HepG2 (cell line): ENCODE results near the gene SIK2. TPM values are rescaled to one million over a fixed set of nuclear protein-coding genes. Genes with fewer than 3 reads are reported as not detected.

Source experiments
- ATAC-seq: fragments of 200-7000 bp; cut with Tn5 transposase; 3 replicates; pipeline ENCODE4 v1.9.1; 2020; ENCODE audit warnings: mild to moderate bottlenecking, moderate library complexity
- BruUV-seq: library from RNA; stranded (reverse); fragments of 400-500 nt; replicated peaks from 2 replicates; lab custom pipeline; 2021; lab: Mats Ljungman, UMichigan
- CTCF ChIA-PET: fragments of 300-600 bp; formaldehyde crosslinking; extraction: SDS; loops from one replicate; lab custom pipeline; 2021; ENCODE audit warnings: low total read pairs, inconsistent platforms, low intra/inter-chr PET ratio; lab: Yijun Ruan, JAX
- POLR2A ChIA-PET: fragments of 350-600 bp; sonication (Branson Sonifier 250); formaldehyde crosslinking; loops from one replicate; lab custom pipeline; 2020; ENCODE audit warnings: antibody characterized with exemption, inconsistent platforms; lab: Yijun Ruan, JAX
- DNase-seq: peaks from one replicate; pipeline ENCODE4 v3.0.0-alpha.2; 2015; ENCODE audit warnings: low spot score
- FAIRE-seq: peaks from 3 replicates; lab custom pipeline; 2011; peaks lifted over from hg19 to GRCh38; lab: Jason Lieb, UNC
- H2AFZ ChIP-seq: one replicate; pipeline ENCODE4 v1.6.1; 2011; ENCODE audit warnings: low read length, inconsistent platforms
- H3K27ac ChIP-seq: fragments of 300-600 bp; 3 replicates; pipeline ENCODE4 v1.8.0; 2011; ENCODE audit warnings: mixed run types, mild to moderate bottlenecking, mixed read lengths, low read length, inconsistent platforms; ENCODE audit not compliant: insufficient read depth; ENCODE audit errors: extremely low read length
- H3K27me3 ChIP-seq, 2 experiments: fragments of 200-600 bp in 1 of 2; 2 replicates in 1 of 2; 3 replicates in 1 of 2; pipeline versions ENCODE4 v1.6.0 to v1.8.0; 2011; ENCODE audit warnings: low read length in 2 of 2, mild to moderate bottlenecking in 2 of 2, moderate library complexity in 2 of 2, inconsistent platforms in 1 of 2; ENCODE audit not compliant: insufficient read depth in 2 of 2, control insufficient read depth in 1 of 2
- H3K36me3 ChIP-seq, 2 experiments: fragments of 200-600 bp in 1 of 2; replicated peaks in 1 of 2; 2 replicates in 1 of 2; 3 replicates in 1 of 2; pipeline versions ENCODE4 v1.5.1 to v1.8.0; 2011; ENCODE audit warnings: low read length in 2 of 2, inconsistent platforms in 1 of 2; ENCODE audit not compliant: insufficient read depth in 2 of 2, control insufficient read depth in 1 of 2
- H3K4me1 ChIP-seq: 2 replicates; pipeline ENCODE4 v1.5.1; 2012; ENCODE audit warnings: low read length, inconsistent platforms; ENCODE audit not compliant: insufficient read depth
- H3K4me2 ChIP-seq: 2 replicates; pipeline ENCODE4 v1.6.0; 2011; ENCODE audit warnings: low read depth, low read length, inconsistent platforms
- H3K4me3 ChIP-seq, 3 experiments: fragments of 200-600 bp in 1 of 3; sonication (generic), shearing (Covaris generic) in 1 of 3; replicated peaks in 1 of 3; 2 replicates each; pipeline ENCODE4 v1.5.1; 2011 to 2016; ENCODE audit warnings: low read length in 3 of 3, inconsistent platforms in 2 of 3, low read depth in 2 of 3, mild to moderate bottlenecking in 2 of 3, control low read depth in 1 of 3, mixed read lengths in 1 of 3; ENCODE audit not compliant: insufficient read depth in 1 of 3
- H3K79me2 ChIP-seq: one replicate; pipeline ENCODE4 v1.6.1; 2011; ENCODE audit warnings: low read length, inconsistent platforms; ENCODE audit not compliant: insufficient read depth
- H3K9ac ChIP-seq: 2 replicates; pipeline ENCODE4 v1.6.0; 2011; ENCODE audit warnings: mild to moderate bottlenecking, low read depth, low read length, inconsistent platforms; ENCODE audit not compliant: insufficient read depth
- H3K9me3 ChIP-seq: 2 replicates; pipeline ENCODE4 v1.5.1; 2012; ENCODE audit warnings: mild to moderate bottlenecking, low read length
- H4K20me1 ChIP-seq: 2 replicates; pipeline ENCODE4 v1.6.0; 2011; ENCODE audit warnings: inconsistent platforms, mild to moderate bottlenecking, low read length, moderate library complexity; ENCODE audit not compliant: insufficient read depth
- ETV5 ChIP-seq: IDR thresholded peaks from 2 replicates; pipeline ENCODE4 v1.6.1; 2018; ENCODE audit warnings: missing biosample characterization, missing genetic modification reagents, inconsistent platforms, borderline replicate concordance
- ISX ChIP-seq: sonication (generic); formaldehyde crosslinking; conservative IDR thresholded peaks from 2 replicates; pipeline ENCODE4 v1.5.0; 2020; ENCODE audit warnings: missing genetic modification reagents
- MEIS2 ChIP-seq: sonication (generic); formaldehyde crosslinking; IDR thresholded peaks from 2 replicates; pipeline ENCODE4 v1.9.0; 2021; ENCODE audit warnings: mild to moderate bottlenecking, missing genetic modification reagents
- NR2F1 ChIP-seq, 2 experiments: fragments of 450-650 bp in 1 of 2; formaldehyde crosslinking in 1 of 2; IDR thresholded peaks; 2 replicates each; pipeline versions ENCODE4 v1.5.0 to v1.6.1; 2016 to 2020; ENCODE audit warnings: mild to moderate bottlenecking in 1 of 2, missing compliant biosample characterization in 1 of 2, missing genetic modification reagents in 1 of 2, moderate library complexity in 1 of 2
- NR2F6 ChIP-seq, 2 experiments: IDR thresholded peaks; 2 replicates each; pipeline ENCODE4 v1.6.1; 2016; ENCODE audit warnings: antibody characterized with exemption in 1 of 2, mild to moderate bottlenecking in 1 of 2
- PITX1 ChIP-seq: sonication (generic); formaldehyde crosslinking; IDR thresholded peaks from 2 replicates; pipeline ENCODE4 v1.5.1; 2020; ENCODE audit warnings: mild to moderate bottlenecking, missing genetic modification reagents
- PPARG ChIP-seq: conservative IDR thresholded peaks from 2 replicates; pipeline ENCODE4 v1.6.1; 2016; ENCODE audit warnings: missing biosample characterization, missing genetic modification reagents
- RARA ChIP-seq: IDR thresholded peaks from 2 replicates; pipeline ENCODE4 v1.6.1; 2016; ENCODE audit warnings: missing genetic modification reagents, missing compliant biosample characterization
- TBL1XR1 ChIP-seq: fragments of 150-350 bp; IDR thresholded peaks from 2 replicates; pipeline ENCODE4 v1.6.1; 2014; ENCODE audit warnings: borderline replicate concordance, low read length; ENCODE audit not compliant: partially characterized antibody
- TEAD3 ChIP-seq: optimal IDR thresholded peaks from 2 replicates; pipeline ENCODE3; 2016; ENCODE audit warnings: borderline replicate concordance
- ZNF180 ChIP-seq: sonication (generic); formaldehyde crosslinking; IDR thresholded peaks from 2 replicates; pipeline ENCODE4 v1.4.0; 2020; ENCODE audit warnings: low read depth, missing genetic modification reagents, borderline replicate concordance
- ZNF44 ChIP-seq: sonication (generic); formaldehyde crosslinking; IDR thresholded peaks from 2 replicates; pipeline ENCODE4 v1.5.1; 2020; ENCODE audit warnings: mild to moderate bottlenecking, missing genetic modification reagents
- ZNF709 ChIP-seq: sonication (generic); formaldehyde crosslinking; IDR thresholded peaks from 2 replicates; pipeline ENCODE4 v1.5.0; 2020; ENCODE audit warnings: mild to moderate bottlenecking, missing genetic modification reagents
- ZSCAN22 ChIP-seq: sonication (generic); formaldehyde crosslinking; IDR thresholded peaks from 2 replicates; pipeline ENCODE4 v1.4.0; 2020; ENCODE audit warnings: mild to moderate bottlenecking, missing genetic modification reagents
- ZSCAN29 ChIP-seq: sonication (generic); formaldehyde crosslinking; conservative IDR thresholded peaks from 2 replicates; pipeline ENCODE4 v1.4.0; 2020; ENCODE audit warnings: mild to moderate bottlenecking, missing genetic modification reagents
- WGBS: methylation state at CpG from one replicate; pipeline ENCODE4 v1.1.6; 2017; ENCODE audit warnings: low lambda C conversion rate; 5-methylcytosine and 5-hydroxymethylcytosine counted together
- in situ Hi-C: cut with HindIII; loops from 2 replicates; pipeline ENCODE4 v1.10.0; 2017; ENCODE audit warnings: low pct_unique_long_range_greater_than_20kb; ENCODE audit not compliant: extremely low pct_ligation_motif_present
- intact Hi-C: fragments of 100-400 bp; cut with micrococcal nuclease; formaldehyde crosslinking; loops from one replicate; pipeline ENCODE4 v1.10.0; 2022; ENCODE audit not compliant: unreplicated experiment
- polyA plus RNA-seq, 8 experiments: library from polyadenylated mRNA; depleted of rRNA in 3 of 8; stranded (reverse) in 7 of 8; unstranded in 1 of 8; fragments of >200 nt; fragmentation: Illumina TruSeq in 4 of 8; extraction: Trizol in 4 of 8; gene quantifications; 2 replicates each; pipeline versions ENCODE4 v1.2.1 to v1.2.3, GENCODE V29; 2011 to 2016; ENCODE audit warnings: low read depth in 4 of 8, missing spikeins in 1 of 8, mixed read lengths in 1 of 8; ENCODE audit not compliant: insufficient read depth in 1 of 8
- total RNA-seq, 5 experiments: library from RNA; depleted of rRNA; stranded (reverse); fragments of >200 nt; fragmentation: Illumina TruSeq; extraction: Trizol; gene quantifications; 2 replicates each; pipeline ENCODE4 v1.2.3, GENCODE V29; 2016; ENCODE audit warnings: low read depth in 1 of 5
- TF ChIP-seq, protein P1 (sequence below): sonication (generic); formaldehyde crosslinking; IDR thresholded peaks from 2 replicates; pipeline ENCODE4 v1.4.0; 2020; ENCODE audit warnings: missing genetic modification reagents
- TF ChIP-seq, protein P2 (sequence below): IDR thresholded peaks from 2 replicates; pipeline ENCODE4 v1.6.1; 2016
- TF ChIP-seq, protein P3 (sequence below): sonication (generic); formaldehyde crosslinking; IDR thresholded peaks from 2 replicates; pipeline ENCODE4 v1.5.0; 2020; ENCODE audit warnings: missing genetic modification reagents

Gene SIK2
- total and polyA plus RNA-seq, 2 of the 13 experiments (the other 11 are each of a cell fraction or from before 2014, with no cell fraction given): 8.1 to 15.4 TPM

DNA sequence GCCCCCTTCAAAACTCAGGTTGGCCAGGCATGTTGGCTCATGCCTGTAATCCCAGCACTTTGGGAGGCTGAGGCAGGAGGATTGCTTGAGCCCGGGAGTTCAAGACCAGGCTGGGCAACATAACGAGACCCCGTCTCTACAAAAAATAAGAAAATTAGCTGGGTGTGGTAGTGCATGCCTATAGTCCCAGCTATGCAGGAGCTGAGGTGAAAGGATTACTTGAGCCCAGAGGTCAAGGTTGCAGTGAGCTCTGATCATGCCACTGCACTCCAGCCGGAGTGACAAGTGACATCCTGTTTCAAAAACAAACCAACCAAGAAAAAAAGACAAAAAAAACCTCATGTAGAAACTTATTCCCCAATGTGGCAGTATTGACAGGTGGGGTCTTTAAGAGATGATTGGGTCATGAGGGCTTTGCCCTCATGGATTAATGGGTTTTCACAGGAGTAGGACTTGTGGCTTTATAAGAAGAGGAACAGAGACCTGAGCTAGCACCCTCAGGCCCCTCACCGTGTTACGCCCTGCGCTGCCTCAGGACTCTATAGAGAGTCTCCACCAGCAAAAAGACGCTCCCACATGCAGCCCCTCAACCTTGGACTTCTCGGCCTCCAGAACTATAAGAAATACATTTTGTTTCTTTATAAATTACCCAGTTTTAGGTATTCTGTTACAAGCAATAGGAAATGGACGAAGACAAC is 39.4 kb upstream of the SIK2 start:
- ChIA-PET POLR2A (interaction anchor here (1.3 kb wide), 1 partner anchor 10 kb away, joined by 3 read pairs; no protein-coding TSS in a partner anchor), CTCF (no interaction called here)
- in situ Hi-C loops (no loop called here), intact Hi-C loops (loop anchor here (5.0 kb wide), 1 partner anchor 111 kb away; no protein-coding TSS in a partner anchor)
- Histone ChIP-seq H3K4me1 (peaks cover 56% of the 10 kb centered on the region), H3K9me3 (no peaks in the 10 kb centered on the region), H3K4me2 (peak overlapping the region; percentile 25), H3K36me3 (no peaks in the 10 kb centered on the region), H4K20me1 (no peaks in the 10 kb centered on the region), H2AFZ (no peak overlapping the region), H3K79me2 (no peaks in the 10 kb centered on the region), H3K27ac (no peak overlapping the region), H3K9ac (no peak overlapping the region), H3K4me3 (no peak overlapping the region; a peak in 1 of 6 replicates), H3K27me3 (no peaks in the 10 kb centered on the region)
- 33% methylated on average over 10 of the region's 10 CpGs for WGBS
- DNase-seq (peak; percentile 51), FAIRE-seq (peak; percentile 66), ATAC-seq (peak; percentile 69)
- no TSS peak for BruUV-seq
- TF ChIP-seq RARA (CRISPR knock-in tag): peak; percentile 70
- peak; percentile 54 for TF ChIP-seq NR2F6 (IDR thresholded peaks at IDR 0.05)
- TF ChIP-seq NR2F6 (CRISPR knock-in tag; IDR thresholded peaks at IDR 0.05): peak; percentile 87
- TF ChIP-seq ZNF709 (CRISPR knock-in tag): no peak
- 0 out of 2 replicates have a peak, but pooled peaks have one; percentile 35 for TF ChIP-seq PPARG (CRISPR knock-in tag)
- no peak for TF ChIP-seq ZNF180
- TF ChIP-seq PITX1: peak; percentile 78
- TF ChIP-seq, protein P1, sequence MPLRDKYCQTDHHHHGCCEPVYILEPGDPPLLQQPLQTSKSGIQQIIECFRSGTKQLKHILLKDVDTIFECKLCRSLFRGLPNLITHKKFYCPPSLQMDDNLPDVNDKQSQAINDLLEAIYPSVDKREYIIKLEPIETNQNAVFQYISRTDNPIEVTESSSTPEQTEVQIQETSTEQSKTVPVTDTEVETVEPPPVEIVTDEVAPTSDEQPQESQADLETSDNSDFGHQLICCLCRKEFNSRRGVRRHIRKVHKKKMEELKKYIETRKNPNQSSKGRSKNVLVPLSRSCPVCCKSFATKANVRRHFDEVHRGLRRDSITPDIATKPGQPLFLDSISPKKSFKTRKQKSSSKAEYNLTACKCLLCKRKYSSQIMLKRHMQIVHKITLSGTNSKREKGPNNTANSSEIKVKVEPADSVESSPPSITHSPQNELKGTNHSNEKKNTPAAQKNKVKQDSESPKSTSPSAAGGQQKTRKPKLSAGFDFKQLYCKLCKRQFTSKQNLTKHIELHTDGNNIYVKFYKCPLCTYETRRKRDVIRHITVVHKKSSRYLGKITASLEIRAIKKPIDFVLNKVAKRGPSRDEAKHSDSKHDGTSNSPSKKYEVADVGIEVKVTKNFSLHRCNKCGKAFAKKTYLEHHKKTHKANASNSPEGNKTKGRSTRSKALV: no peak
- peak; percentile 72; the same call in 1 of the 2 replicates for TF ChIP-seq MEIS2 (CRISPR knock-in tag)
- TF ChIP-seq NR2F1 (CRISPR knock-in tag; IDR thresholded peaks at IDR 0.05): peak; percentile 44 to 53; a peak in 2 of 4 replicates
- no peak for TF ChIP-seq ZNF44 (CRISPR knock-in tag)
- no peak for TF ChIP-seq ZSCAN29 (CRISPR knock-in tag)
- peak; percentile 64; the same call in 1 of the 2 replicates for TF ChIP-seq ETV5
- no peak for TF ChIP-seq ZSCAN22 (CRISPR knock-in tag)
- TF ChIP-seq, protein P2, sequence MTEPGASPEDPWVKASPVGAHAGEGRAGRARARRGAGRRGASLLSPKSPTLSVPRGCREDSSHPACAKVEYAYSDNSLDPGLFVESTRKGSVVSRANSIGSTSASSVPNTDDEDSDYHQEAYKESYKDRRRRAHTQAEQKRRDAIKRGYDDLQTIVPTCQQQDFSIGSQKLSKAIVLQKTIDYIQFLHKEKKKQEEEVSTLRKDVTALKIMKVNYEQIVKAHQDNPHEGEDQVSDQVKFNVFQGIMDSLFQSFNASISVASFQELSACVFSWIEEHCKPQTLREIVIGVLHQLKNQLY (CRISPR knock-in tag): no peak
- TF ChIP-seq, protein P3, sequence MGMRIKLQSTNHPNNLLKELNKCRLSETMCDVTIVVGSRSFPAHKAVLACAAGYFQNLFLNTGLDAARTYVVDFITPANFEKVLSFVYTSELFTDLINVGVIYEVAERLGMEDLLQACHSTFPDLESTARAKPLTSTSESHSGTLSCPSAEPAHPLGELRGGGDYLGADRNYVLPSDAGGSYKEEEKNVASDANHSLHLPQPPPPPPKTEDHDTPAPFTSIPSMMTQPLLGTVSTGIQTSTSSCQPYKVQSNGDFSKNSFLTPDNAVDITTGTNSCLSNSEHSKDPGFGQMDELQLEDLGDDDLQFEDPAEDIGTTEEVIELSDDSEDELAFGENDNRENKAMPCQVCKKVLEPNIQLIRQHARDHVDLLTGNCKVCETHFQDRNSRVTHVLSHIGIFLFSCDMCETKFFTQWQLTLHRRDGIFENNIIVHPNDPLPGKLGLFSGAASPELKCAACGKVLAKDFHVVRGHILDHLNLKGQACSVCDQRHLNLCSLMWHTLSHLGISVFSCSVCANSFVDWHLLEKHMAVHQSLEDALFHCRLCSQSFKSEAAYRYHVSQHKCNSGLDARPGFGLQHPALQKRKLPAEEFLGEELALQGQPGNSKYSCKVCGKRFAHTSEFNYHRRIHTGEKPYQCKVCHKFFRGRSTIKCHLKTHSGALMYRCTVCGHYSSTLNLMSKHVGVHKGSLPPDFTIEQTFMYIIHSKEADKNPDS (CRISPR knock-in tag): no peak
- TF ChIP-seq TBL1XR1: no peak
- peak; percentile 57 for TF ChIP-seq TEAD3 (CRISPR knock-in tag)
- no peak for TF ChIP-seq ISX (CRISPR knock-in tag)
